GM19324 (cell line): ENCODE data around the gene DOP1A.

Source experiments
- ATAC-seq: cut with Tn5 transposase; IDR thresholded peaks from one replicate; pipeline ENCODE4 v1.9.1; 2021; ENCODE audit warnings: mild to moderate bottlenecking, moderate library complexity; ENCODE audit not compliant: unreplicated experiment, low FRiP score

Gene DOP1A

DNA sequence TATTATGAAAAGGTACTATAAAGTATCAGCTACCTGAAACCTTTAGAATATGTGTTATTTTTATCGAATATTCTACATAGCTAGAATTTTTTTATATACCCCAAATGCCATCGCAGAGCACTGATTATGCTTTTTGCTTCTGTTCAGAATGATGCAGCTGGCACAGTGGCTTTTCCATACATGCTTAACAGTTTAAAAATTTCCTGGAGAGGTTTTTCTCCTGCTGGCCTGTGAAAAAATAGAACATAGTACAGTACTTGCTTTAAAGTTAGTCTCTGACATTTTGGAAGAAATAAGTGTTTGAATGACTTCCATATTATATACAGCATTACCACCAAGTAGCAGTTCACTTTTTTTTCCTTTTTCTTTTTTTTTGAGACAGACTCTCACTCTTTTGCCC is 5.3 kb downstream of the DOP1A start:
- ATAC-seq = no peak

DNA sequence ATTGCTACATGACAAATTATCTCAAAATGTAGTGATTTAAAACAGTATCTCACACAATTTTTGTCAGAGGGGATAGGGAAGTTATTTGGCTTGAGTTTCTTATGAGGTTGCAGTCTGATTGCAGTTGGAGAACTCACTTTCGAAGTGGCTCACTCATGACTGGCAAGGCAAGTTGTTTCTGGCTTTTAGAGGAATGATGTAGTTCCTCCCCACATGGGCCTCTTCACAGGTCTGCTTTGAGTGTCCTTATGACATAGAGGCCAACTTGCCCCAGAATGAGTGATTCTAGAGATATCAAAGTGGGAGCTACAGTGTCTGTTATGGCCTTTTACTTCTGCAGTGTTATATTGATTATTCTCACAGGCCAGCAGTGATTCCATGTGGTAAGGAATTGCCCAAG is 6.1 kb downstream of the DOP1A start:
- ATAC-seq = no peak

DNA sequence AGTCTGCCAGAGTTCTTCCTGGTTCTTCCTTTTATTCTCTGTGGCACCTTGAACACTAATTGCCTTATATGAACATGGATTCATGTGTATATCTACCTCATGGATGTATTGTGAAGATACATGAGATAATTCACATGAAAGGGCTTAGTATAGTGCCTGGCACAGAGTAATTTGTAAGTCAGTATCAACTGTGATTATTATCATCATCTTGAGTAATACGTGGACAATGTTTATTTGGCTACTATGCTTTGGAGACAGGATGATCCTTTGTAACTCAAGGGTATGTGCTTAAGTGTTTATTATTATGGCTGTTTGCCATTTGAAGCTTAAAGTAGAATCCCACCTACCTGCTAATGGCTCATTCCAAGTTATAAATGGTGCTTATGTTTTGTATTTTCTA is 16.0 kb downstream of the DOP1A start:
- ATAC-seq = no peak

DNA sequence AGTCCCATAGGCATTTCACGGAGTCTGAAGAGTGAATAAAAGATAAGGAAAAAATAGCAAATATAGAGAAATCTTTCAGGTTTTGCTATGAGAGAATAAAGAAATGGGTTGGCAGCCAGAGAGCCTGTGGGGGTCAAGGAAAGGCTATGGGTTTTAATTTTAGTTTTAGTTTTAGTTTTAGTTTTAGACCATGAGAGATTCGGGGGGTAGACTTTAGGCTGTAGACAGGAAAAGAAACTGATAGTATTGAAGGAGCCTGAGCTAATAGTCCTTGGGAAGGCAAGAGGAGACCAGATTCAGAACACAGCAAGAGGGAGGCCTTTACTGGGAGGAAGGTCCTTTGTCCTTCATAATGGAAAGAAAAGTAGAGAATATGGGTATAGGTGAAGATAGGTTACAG is 19.3 kb downstream of the DOP1A start:
- ATAC-seq = peak; percentile 99

DNA sequence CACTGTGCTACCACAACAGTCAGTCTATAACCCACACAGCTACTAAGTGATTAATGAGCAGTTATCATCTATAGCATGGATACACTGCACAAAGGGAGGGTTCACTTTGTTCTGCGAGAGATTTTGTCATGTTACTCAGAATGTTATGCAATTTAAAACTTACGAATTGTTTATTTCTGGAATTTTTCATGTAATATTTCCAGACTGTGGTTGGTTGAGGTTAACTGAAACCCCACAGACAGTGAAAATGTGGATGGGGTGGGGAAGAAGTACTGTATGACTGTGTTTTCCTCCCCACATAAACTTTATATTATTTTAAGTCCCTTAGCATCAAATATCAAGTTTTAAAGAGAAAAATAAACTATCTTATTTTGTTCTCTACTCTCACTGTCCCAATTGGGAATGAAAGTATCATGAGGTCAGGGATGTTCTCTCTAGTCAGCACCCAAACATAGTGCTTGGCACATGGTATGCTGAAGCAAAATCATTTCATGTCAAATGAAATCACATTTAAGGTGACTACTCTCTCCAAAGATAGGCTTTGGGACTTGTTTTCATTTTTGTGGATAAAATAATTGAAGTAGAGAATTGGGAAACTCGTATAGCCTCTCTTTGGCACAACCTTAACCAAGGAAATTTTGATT is 25.4 kb downstream of the DOP1A start:
- ATAC-seq = no peak

DNA sequence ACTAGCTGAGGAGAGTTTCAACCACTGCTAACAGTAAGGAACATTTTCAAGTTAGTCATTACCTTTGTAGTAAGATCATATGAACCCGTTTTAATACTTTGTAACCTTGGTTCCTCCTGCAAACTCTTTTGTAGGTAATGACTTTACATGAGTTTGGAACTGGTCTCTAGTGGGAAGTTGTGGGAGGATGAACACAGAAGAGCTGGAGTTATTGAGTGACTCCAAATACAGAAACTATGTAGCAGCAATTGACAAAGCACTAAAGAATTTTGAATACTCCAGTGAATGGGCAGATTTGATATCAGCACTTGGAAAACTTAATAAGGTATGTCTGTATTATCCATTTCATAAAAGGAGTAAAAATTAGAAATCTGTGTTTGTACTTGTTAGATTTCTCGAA is 29.3 kb downstream of the DOP1A start:
- ATAC-seq = no peak

DNA sequence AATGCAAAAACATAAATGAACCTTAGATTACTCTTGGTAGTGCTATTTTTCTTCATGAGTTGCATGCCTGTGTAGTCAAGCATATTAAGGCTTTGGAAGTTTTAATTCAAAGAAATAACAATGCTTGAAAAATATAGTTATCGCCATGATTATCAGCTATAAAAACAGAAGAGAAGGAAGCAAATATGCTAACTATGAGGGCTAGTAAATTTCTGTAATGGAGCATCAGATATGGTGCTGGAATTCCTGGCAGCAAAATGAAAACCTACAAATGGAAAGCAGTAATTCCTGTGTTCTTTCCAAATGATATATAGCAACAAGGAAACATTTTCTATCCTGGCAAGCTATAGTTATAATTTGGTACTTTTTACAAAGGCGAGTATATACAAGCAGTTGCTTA is 29.7 kb downstream of the DOP1A start:
- no peak for ATAC-seq

DNA sequence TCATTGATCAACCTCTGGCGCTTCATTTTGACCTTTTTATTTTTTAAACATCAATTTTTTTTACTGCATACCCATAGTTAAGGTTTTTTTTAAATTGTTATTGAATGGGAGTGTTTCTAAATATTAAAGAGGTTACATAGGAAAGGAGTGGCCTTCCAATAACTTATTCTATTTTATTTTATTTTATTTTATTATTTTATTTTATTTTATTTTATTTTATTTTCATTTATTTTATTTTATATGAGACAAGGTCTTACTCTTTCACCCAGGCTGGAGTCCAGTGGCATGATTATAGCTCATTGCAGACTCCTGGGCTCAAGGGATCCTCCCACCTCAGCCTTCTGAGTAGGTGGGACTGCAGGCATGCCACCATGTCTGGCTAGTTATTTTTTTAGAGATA is 30.2 kb downstream of the DOP1A start:
- ATAC-seq = no peak

DNA sequence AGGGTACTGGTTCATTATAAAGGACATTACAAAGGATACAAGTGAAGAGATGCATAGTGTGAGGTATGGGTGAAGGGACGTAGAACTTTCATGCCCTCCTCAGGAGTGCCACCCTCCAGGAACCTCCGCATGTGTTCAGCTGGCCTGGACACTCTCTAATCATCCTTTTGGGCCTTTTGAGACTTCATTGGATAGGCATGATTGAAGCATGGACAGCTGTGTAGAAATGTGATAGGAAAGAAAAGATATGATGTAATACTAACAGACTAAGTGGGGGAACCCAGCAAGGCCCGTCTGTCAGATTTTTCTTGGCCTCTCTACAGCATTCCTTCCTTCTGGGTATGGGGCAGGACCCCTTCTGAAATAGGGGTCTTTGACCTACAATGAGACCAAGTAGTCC is 31.1 kb downstream of the DOP1A start:
- ATAC-seq = no peak

DNA sequence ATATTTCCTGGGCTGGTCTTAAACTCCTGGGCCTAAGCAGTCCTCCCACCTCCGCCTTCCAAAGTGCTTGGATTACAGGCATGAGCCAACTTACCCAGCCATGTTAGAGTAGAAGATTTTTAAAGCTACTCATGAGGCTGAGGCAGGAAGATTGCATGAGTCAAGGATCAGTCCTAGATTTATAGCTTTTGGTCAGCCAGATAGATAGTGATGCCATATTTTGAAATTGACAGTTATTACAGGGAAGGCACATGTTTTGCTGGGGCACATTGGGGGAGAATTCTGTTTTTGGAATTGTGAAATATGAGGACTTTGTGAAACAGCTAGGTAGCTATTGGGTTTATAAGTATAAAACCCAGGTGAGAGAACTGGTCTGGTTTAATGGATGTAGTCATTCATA is 40.9 kb downstream of the DOP1A start:
- no peak for ATAC-seq

DNA sequence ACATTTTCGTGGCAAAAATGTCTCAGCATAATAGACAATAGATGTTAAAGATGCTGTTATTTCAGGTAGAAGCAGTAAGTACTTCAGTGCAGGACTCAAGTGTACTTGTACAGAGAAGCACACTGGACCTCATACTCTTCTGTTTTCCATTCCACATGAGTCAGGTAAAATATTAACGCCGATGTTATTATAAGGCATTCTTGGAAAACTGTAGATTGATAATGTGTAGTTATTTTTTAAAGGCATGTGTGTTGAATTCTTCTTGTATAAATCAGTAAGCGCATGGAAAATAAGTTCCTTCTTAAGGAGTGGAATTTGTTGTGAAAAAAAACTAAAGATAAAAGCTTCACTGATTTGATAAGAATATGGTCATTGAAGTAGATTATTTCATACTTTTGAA is 45.8 kb downstream of the DOP1A start:
- no peak for ATAC-seq

DNA sequence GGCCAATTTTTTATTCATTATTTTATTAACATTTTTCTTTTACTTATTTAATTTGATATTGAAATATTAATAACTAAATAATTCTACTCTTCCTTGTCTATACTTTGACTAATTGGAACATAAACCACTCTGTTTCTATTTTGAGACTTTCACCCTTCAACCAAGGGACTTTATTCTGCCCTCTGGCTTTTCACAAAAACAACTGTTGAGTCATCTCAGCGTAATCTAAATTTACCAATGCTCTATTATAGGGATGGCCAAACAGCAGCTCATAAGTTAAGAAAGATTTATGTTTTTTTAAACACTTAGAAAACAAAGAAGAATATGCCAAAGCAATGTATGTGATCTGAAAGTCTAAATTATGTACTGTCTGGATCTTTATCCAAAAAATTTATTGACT is 46.7 kb downstream of the DOP1A start:
- no peak for ATAC-seq

DNA sequence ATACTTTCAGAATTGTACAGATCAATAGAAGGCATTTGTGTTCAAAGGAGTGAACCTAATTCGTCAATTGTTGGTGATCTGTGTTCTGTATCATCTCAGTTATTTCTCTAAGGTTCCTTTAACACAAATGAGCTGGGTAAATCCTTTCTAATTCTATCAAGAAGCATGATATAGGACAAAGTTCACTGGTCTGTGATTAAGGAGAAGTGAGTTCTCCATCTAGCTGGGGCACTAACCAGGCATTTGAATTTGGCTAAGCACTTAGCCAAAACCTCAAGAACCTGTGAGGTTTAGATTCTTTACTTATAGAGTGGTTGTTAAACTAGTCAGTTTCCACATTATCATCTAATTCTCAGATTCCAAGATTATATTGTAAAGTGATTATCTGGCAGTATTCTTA is 50.3 kb downstream of the DOP1A start:
- ATAC-seq = no peak

DNA sequence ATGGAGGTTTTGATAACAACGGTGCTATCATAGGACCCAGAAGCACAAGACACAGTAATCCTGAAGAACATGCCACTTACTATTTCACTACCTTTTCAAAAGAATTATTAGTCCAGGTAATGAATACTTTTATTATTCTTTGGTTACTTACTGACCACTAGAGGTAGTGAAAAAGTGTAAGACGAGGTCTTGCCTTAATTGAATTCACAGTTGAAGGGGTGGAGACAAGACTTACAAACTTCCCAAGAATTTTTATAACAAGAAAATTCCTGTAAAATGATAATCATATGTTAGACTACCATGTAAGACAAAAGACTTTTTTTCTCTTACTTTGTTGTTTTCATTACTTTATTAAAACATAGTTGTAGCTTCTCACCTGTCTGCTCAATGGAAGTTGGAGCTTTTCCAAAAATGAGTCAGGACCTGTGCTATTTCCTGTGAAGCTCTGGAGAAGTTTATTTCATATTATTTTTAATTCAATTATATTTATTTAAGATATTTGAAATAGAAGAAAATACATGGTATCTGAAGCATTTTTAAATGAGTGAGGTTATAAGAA is 52.4 kb downstream of the DOP1A start:
- ATAC-seq = no peak

DNA sequence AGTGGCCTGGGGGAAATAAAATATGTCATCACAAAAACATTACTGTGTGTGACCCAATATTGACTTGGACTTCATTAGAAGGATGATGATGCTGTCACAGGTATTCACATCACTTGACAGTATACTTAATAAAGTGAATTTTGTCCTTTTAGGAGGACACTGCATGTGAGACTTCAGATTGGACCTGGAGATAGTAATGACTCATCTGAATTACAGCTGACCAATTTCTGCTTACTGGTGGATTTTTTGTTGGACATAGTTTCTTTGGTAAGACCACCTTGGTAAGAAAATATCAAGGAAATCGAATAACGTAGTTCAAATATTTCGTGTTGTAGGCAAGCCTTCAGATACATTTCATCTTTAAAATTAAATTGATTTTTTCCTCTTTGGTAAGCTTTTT is 57.1 kb downstream of the DOP1A start:
- ATAC-seq = no peak

DNA sequence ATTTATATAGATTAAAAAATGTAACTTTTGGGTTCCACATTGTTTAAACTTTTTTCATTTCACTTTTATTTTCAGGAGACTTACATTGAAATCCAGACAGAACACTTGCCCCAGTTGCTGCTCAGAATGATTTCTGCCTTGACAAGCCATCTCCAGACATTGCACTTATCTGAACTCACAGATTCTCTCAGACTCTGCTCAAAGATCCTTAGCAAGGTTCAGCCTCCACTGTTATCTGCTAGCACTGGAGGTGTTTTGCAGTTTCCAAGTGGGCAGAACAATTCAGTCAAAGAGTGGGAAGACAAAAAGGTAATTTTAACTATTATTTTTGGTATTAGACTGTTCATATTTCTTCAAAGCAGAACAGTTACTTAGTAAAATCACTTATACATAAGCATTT is 58.0 kb downstream of the DOP1A start:
- no peak for ATAC-seq

DNA sequence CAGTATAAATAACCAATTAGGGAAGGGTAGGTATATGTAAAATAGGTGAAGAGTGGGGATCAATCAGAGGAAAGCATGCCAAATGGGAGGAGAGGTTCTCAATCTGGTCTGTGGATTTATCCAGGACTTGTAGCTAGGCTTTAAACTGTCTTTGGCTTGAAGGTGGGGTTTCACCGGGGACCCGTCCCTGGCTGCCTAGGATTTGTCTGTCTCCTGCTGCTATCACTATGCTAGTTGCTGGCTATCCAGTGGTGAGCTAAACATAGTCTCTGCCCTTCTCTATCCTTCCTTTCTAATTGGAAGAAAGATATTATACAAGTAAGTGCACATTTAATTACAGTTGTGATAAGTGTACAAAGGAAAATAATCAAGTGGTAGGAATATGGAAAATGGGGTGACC is 58.8 kb downstream of the DOP1A start:
- no peak for ATAC-seq

DNA sequence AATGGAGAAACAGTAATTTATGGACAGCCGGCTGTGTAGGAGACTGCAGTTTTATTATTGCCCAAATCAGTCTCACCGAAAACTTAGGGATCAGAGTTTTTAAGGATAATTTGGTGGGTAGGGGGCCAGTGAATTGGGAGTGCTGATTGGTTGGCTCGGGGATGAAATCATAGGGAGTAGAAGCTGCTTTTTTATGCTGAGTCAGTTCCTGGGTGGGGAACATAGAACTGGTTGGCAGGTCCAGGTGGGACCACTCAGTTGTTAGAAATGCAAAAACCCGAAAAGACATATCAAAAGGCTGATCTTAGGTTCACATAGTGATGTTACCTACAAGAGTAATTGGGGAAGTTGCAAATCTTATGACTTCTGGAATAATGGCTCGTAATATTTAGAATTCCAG is 59.3 kb downstream of the DOP1A start:
- ATAC-seq = no peak

DNA sequence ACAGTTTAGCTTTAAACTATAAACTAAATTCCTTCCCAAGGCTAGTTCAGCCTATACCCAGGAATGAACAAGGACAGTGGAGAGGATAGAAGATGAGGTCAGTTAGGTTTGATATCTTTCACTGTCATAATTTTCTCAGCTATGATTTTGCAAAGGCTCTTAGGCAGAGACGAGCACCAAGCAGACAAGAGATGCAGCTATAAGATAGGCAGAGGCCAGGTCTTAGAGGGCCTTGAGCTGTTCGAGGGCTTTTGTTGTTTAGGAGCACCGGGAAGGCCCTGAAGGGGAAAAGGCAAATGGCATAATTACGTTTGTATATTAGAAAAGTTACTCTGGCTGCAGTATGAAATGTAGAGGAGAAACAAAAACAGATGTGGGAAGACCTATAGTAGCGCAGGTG is 59.8 kb downstream of the DOP1A start:
- no peak for ATAC-seq

DNA sequence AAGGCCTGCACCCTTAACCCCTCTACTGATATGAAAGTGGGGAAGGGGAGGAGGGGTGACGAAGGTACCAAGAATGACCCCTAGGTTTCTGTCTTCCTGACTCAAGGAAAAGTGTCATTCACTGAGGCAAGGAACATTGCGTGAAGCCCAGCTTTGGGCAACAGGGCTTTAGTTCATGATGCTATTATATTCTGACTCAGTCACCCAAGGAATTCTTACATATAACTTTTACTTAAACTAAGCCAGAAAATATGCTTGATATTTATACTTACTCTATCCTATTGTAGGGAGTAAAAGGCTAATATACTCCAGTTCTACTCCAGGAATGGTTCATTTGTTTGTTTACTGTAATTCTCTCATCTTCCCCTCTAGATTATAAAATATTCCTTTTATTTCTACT is 60.5 kb downstream of the DOP1A start:
- no peak for ATAC-seq

DNA sequence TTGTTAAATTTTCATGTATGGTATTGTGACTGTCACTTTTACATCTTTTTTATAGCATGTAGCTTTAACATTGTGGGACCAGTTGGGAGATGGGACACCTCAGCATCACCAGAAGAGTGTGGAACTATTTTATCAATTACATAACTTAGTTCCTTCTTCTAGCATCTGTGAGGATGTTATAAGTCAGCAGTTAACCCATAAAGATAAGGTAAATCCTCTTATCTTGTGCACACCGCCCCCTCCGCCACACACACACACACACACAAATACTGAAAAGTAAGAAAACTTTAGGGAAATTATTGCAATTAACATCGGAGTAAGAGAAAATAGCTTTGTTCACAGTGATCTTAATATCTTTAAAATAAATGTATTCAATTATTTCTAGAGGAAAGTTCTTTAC is 64.7 kb downstream of the DOP1A start:
- no peak for ATAC-seq

DNA sequence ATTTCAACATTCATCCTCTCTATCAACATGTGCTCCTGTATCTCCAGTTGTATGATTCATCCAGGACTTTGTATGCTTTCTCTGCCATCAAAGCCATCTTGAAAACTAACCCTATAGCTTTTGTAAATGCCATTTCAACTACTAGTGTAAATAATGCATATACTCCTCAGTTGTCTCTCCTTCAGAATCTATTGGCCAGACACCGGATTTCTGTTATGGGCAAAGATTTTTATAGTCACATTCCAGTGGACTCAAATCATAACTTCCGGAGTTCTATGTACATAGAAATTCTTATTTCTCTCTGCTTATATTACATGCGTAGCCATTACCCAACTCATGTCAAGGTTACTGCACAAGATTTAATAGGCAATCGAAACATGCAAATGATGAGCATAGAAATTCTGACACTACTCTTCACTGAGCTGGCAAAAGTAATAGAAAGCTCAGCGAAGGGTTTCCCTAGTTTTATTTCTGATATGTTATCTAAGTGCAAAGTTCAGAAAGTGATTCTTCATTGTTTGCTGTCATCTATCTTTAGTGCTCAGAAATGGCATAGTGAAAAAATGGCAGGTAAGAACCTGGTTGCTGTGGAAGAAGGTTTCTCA is 70.7 kb downstream of the DOP1A start:
- no peak for ATAC-seq

DNA sequence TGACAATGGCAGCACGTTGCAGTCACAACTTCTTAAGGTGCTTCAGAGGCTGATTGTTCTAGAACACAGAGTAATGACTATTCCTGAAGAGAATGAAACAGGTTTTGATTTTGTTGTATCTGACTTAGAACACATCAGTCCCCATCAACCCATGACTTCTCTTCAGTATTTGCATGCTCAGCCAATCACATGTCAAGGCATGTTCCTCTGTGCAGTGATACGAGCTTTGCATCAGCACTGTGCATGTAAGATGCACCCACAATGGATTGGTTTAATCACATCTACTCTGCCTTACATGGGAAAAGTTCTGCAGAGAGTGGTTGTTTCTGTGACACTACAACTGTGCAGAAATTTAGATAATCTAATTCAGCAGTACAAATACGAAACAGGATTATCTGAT is 71.3 kb downstream of the DOP1A start:
- ATAC-seq = no peak
